HG02970 (cell line): ENCODE data around the gene UBE2E2.
"Not testable (repeated sequence)": the region's sequence is repeated elsewhere in the genome, so short reads cannot be mapped to it uniquely, and the experiment has no call there.

Experiments
- ATAC-seq: cut with Tn5 transposase; IDR thresholded peaks from one replicate; pipeline ENCODE4 v1.9.1; 2021; ENCODE audit warnings: mild to moderate bottlenecking, moderate library complexity, moderate number of reproducible peaks; ENCODE audit not compliant: unreplicated experiment, low FRiP score

Gene UBE2E2

GRCh38 chr3:23319366-23320312 is 116.5 kb downstream of the UBE2E2 start:
- ATAC-seq = no peak

- ATAC-seq = no peak
These were observed 117.8 kb downstream of the UBE2E2 start for GRCh38 chr3:23320586-23321570.

- ATAC-seq = no peak
These were observed 121.6 kb downstream of the UBE2E2 start for GRCh38 chr3:23324745-23325144.

GRCh38 chr3:23325466-23326065 is 122.4 kb downstream of the UBE2E2 start:
- no peak for ATAC-seq

DNA sequence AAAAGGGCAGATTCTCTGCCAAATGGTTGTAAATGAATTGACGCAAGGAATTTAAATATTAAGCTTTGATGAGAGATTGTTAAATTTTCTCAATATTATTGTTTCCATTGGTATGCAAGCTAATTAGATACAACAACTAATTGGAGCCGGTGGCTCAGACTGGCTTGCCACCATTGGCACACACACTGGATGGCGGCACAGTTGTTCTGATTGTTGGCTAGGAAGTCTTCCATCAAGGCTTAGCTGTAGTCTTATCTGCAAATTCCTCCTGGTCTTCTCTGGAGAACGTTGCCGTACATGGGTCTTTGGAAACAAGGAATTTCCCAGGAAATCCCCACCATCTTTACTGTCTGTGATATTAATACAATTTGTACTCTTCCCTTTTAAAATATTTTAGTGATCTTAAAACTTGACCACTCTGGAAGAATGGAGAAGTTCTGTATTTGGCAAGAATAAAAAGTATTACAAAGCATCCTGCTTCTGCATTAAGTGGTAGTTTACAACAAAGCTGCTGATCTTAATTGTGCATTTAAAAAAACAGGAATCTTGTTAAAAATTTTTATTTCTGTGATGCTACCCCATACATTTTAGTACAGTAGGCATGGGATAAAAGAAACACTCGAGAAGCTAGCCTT is 126.5 kb downstream of the UBE2E2 start:
- no peak for ATAC-seq

DNA sequence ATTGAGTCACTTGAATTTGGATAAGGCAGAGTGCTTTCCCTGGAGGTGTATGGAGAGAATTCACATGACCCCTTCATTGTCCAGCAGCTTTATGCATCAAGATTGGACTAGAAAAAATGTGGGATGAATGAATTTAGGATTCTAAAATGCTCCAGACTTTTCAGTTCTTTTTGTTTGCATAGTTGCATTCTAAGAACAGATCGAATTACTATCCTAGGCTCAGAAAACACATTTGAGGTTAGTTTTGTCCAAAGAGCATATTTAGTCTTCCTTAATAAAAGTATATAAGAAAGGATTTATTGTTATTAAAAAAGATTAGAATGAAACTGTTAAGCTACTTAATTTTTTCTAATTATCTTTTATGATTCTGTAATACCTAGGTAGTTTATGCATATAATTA is 127.4 kb downstream of the UBE2E2 start:
- no peak for ATAC-seq

GRCh38 chr3:23331141-23331935 is 128.2 kb downstream of the UBE2E2 start:
- ATAC-seq = no peak

DNA sequence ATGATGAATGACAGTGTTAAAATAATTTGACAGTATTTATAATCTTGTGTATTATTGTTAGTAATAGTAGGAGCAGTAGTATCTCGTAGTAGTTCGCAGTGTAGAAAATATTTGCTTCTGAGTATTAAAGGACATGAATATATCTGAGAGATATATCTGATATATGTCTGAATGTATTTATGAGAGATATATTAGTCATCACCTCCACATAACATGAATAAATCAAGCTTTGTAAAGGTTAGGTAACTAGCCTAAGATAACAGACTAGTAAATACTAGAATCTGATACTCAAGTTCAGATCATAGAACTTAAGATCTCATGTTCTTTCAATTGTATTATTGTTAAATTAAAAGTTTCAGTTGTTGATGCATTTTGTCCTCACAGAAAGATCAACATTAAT is 130.5 kb downstream of the UBE2E2 start:
- no peak for ATAC-seq

GRCh38 chr3:23336853-23337252 is 133.7 kb downstream of the UBE2E2 start:
- ATAC-seq = not testable (repeated sequence)

DNA sequence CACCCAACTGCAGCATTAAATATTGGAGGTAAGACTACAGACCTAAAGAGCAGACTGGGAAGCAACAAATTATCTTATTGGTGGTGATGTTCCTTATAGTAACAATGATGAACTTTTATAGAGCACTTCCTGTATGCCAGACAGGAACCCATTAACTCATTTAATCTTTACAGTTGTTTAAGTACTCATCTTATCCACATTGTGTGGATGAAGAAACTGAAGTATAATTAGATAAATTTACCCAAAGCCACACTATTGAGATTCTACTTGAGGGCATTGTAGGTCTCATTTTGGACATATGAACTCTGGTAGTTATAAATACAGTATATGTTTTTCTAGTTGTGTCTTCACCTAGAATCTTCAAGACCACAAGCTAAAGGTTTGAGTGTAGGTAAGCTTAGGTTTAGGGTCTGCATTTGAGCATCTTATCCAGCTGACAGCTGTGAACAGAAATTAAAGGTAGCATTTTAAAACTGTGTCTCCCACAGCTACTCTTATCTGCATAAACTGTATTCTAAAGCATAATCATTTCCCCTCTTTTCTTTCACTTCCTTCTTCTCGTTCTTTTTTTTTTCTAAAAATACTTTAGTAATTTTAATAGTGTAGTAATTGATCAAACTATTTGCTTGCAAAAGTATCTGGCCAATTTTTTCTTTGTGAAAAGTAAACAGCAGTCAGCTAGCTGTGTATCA is 138.2 kb downstream of the UBE2E2 start:
- no peak for ATAC-seq

DNA sequence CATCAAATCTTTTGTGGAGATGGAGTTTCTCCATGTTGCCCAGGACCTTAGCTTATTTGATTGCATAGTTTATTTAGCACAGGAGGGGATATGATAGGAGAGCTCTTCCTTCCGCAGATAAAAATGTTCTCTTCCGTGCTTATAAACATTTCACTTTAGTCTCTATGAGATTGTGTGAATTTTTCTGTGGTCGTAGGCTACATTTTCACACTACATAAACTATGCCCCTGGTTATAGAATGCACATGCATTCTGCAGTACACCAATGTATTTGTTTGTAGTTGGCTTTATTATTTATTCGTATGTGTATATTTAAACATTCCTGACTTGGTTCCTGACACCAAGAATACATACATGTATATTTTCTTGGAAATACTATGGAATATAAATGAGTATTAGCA is 139.2 kb downstream of the UBE2E2 start:
- no peak for ATAC-seq

DNA sequence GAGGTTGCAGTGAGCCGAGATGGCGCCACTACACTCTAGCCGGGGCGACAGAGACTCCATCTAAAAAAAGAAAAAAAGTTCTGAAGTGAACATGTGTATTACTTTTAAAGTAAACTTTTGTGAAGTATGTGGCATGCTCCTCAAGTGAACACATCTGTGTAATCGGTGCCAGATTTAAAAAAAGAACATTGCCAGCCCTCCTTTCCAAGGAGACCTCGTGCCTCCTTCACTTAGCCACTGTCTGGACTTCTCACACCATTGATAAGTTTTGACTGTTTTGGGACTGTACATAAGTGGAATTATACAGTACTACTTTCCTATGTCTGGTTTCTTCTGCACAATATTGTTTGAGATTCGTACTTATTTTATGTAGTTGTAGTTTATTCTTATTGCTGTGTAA is 140.4 kb downstream of the UBE2E2 start:
- ATAC-seq = no peak

- no peak for ATAC-seq
These were observed 141.8 kb downstream of the UBE2E2 start for GRCh38 chr3:23344886-23345285.

DNA sequence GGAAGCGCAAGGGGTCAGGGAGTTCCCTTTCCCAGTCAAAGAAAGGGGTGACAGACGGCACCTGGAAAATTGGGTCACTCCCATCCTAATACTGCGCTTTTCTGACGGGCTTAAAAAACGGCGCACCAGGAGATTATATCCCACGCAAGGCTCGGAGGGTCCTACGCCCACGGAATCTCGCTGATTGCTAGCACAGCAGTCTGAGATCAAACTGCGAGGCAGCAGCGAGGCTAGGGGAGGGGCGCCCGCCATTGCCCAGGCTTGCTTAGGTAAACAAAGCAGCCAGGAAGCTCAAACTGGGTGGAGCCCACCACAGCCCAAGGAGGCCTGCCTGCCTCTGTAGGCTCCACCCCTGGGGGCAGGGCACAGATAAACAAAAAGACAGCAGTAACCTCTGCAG is 146.3 kb downstream of the UBE2E2 start:
- not testable (repeated sequence) for ATAC-seq

DNA sequence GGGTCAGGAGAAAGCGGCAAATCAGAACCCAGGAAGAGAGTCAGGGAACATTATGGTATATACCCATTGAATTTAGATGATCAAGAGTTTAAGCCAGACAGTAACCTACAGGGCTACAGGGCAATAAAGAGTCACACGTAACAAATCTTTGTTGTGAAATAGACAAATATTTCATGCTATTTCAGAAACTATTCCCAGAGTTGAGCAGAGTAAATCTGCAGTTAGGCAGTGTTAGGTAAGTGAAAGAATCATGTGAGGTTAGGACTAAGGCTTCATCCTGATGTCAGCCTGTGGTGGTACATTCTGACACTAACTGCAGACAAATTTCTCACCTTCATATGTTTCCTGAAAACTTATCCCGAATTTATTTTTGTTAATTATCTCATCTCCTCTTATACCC is 153.0 kb downstream of the UBE2E2 start:
- ATAC-seq = no peak

- no peak for ATAC-seq
These were observed 153.8 kb downstream of the UBE2E2 start for GRCh38 chr3:23356923-23357322.

- ATAC-seq = no peak
These were observed 156.0 kb downstream of the UBE2E2 start for GRCh38 chr3:23359116-23359515.

DNA sequence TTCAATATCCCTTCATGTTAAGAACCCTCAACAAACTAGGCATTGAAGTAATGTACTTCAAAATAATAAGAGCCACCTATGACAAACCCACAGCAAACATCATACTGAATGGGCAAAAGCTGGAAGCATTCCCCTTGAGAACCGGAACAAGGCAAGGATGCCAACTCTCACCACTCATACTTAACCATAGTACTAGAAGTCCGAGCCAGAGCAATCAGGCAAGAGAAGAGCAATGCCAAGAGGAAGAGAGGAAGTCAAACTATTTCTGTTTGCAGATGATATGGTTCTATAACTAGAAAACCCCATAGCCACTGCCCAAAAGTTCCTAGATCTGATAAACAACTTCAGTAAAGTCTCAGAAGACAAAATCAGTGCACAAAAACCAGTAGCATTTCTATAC is 161.9 kb downstream of the UBE2E2 start:
- ATAC-seq = no peak

GRCh38 chr3:23368731-23369130 is 165.6 kb downstream of the UBE2E2 start:
- no peak for ATAC-seq
